HG03520 (cell line): ENCODE data around the gene MAP7D2.

Experiments used
- ATAC-seq: cut with Tn5 transposase; IDR thresholded peaks from one replicate; pipeline ENCODE4 v1.9.1; 2021; ENCODE audit warnings: mild to moderate bottlenecking, moderate library complexity; ENCODE audit not compliant: unreplicated experiment

The MAP7D2 gene

DNA sequence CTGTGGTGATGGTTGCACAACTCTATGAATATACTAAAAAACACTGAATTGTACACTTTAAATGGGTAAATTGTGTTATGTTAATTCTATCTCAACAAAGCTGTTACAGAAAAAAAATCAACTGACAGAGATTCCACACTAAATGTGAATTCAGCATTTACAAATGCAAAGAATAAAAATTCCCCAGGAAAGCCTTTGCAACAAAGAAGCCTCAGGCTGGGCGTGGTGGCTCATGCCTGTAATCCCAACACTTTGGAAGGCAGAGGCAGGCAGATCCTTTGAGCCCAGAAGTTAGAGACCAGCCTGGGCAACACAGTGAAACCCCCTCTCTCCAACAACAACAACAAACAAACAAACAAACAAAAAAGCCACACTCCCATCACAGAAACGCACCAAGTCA is 134.8 kb downstream of the MAP7D2 start:
- ATAC-seq: no peak

DNA sequence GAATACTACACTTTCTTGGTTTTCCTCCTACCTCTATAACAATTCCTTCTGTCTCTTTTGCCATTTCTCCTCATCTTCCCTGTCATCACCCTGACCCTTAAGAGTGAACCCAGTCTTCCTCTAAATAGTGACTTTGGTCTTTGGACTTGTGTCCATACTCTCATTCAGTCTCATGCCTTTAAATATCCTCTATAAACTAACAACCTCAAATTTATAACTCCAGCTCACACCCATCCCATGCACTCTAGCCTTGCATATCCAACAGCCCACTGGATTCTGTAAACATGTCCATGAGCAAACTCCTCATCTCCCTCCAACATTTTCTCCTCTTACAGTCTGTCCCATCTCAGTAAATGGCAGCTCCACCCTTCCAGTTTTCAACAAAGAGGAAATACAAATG is 140.9 kb downstream of the MAP7D2 start:
- no peak for ATAC-seq

- no peak for ATAC-seq
These were observed 143.7 kb downstream of the MAP7D2 start for GRCh38 chrX:19972984-19973383.

GRCh38 chrX:19968276-19968675 is 148.4 kb downstream of the MAP7D2 start:
- ATAC-seq: no peak

DNA sequence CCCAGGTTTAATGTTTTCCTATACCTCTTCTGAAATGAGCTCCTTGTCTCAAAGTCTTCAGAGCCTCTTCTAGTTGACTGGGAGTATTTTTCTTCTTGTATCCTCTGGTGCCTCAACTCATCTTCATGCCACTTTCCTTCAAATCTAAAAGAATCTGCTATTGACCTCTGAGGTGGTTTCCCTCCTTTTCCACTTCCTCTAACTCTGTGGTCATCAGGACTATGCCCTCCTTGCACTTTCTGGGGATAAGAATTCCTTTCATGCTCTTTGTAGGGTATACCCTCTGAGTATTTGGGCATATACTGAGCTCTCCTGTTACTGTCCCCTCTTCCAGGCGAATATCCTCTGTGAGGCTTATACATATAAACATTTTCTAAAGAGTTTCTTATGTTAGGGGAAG is 150.7 kb downstream of the MAP7D2 start:
- ATAC-seq: no peak

DNA sequence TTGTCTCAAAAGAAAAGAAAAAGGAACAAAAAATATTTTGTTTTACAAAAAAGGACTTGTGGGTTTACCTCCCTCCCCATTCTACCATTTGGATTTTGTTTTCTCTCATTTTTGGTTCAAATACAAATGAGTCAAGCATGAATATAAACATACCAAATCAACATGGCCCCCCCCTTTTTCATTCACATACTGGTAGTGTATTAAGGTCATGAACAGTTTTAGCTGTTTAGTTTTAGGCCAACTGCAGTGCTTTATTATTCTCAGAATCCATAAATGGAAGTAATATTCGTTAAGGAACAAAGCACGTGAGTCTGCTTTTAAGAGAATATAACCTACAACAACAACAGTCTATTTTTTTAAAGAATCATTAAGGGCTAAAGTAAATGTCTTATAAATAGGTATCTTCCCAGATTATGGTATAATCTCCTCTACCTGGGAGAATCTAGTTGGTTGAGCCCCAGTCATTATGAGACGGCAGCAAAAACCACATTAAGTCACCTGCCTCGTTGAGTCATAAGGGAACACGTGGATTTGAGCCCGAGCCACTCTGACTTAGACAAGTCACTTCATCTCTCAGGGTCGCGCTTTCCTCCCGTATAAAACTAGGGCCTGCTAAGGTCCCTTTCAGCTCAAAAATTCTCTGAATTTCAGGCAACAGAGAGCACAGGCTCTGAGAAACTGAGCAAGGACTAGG is 152.5 kb downstream of the MAP7D2 start:
- peak; percentile 73 for ATAC-seq

DNA sequence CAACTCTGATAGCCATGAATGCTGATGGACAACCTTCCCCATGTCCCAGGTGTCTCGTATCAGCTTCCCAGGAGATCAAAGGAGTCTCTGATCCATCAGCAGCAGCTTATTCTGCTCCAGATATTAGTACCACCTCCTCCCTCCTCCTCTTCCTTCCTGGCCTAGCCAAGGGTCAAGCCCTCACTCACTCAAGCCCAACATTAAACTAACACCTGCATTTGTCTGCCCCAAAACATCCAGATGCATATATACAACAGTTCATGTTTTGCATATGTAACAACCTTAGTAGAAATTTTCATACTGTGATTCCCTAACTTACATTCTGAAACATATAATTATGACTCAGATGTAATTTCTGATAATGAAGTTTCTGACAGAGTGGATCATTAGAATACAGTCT is 155.8 kb downstream of the MAP7D2 start:
- ATAC-seq: no peak

- ATAC-seq: no peak
These were observed 157.9 kb downstream of the MAP7D2 start for GRCh38 chrX:19958552-19959486.

DNA sequence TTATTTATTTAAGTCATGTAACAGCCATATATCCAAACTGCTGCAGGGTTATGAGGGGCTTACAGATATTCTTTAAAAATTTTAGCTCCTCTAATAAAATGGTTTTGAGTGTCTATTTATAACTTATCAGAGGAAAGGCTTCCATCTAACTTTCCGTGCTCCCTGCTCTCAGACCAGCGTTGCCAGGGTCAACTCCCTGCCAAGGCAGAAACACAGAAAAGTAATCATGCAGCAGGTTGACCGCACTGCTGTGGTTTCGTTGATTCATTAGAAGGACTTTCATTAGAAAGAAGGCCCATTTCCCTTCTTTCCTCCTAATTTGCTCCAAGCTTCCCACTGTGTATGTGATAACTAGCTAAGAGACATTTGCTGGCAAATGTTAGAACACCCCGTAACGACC is 159.8 kb downstream of the MAP7D2 start:
- ATAC-seq: no peak
